Activated CD8-positive, alpha-beta memory T cell treated with anti-CD3 and anti-CD28 coated beads, Interleukin-2, amount 50 U/mL, for 4 hours (primary cell): ENCODE measurements around the gene MAPK8IP3.
A peak's percentile ranks its signal among the peaks of the same experiment; 100 is the strongest.
"Not testable (repeated sequence)": the region's sequence is repeated elsewhere in the genome, so short reads cannot be mapped to it uniquely, and the experiment has no call there.

Experiments used
- DNase-seq: peaks from one replicate; pipeline ENCODE4 v3.0.0-alpha.2; 2020

Gene MAPK8IP3

GRCh38 chr16:1713933-1714332, 7.9 kb downstream of the MAPK8IP3 start:
- no peak for DNase-seq

- DNase-seq = no peak
Measured at GRCh38 chr16:1715220-1715619, 9.2 kb downstream of the MAPK8IP3 start.

GRCh38 chr16:1718236-1718635, 12.2 kb downstream of the MAPK8IP3 start:
- not testable (repeated sequence) for DNase-seq

GRCh38 chr16:1719559-1720229, 13.7 kb downstream of the MAPK8IP3 start:
- not testable (repeated sequence) for DNase-seq

GRCh38 chr16:1721372-1721771, 15.4 kb downstream of the MAPK8IP3 start:
- no peak for DNase-seq

- DNase-seq = peak; percentile 40
Measured at GRCh38 chr16:1723450-1724147, 17.6 kb downstream of the MAPK8IP3 start.

GRCh38 chr16:1724491-1724890, 18.5 kb downstream of the MAPK8IP3 start:
- DNase-seq = no peak

- DNase-seq = no peak
Measured at GRCh38 chr16:1726661-1727502, 20.9 kb downstream of the MAPK8IP3 start.

GRCh38 chr16:1727651-1728624, 21.9 kb downstream of the MAPK8IP3 start:
- DNase-seq = no peak

- no peak for DNase-seq
Measured at GRCh38 chr16:1729026-1729425, 23.0 kb downstream of the MAPK8IP3 start.

GRCh38 chr16:1729445-1729844, 23.4 kb downstream of the MAPK8IP3 start:
- DNase-seq = no peak

- DNase-seq = no peak
Measured at GRCh38 chr16:1731073-1731472, 25.1 kb downstream of the MAPK8IP3 start.

GRCh38 chr16:1731603-1732002, 25.6 kb downstream of the MAPK8IP3 start:
- no peak for DNase-seq

- no peak for DNase-seq
Measured at GRCh38 chr16:1732071-1732470, 26.1 kb downstream of the MAPK8IP3 start.

GRCh38 chr16:1732551-1732987, 26.6 kb downstream of the MAPK8IP3 start:
- DNase-seq = not testable (repeated sequence)

- no peak for DNase-seq
Measured at GRCh38 chr16:1734123-1734522, 28.1 kb downstream of the MAPK8IP3 start.

- no peak for DNase-seq
Measured at GRCh38 chr16:1734816-1735215, 28.8 kb downstream of the MAPK8IP3 start.

GRCh38 chr16:1740234-1740633, 34.2 kb downstream of the MAPK8IP3 start:
- no peak for DNase-seq

GRCh38 chr16:1740781-1741490, 34.9 kb downstream of the MAPK8IP3 start:
- no peak for DNase-seq

- no peak for DNase-seq
Measured at GRCh38 chr16:1741553-1742165, 35.7 kb downstream of the MAPK8IP3 start.
